ENCODE results near the gene PEX14.

Gene PEX14

DNA sequence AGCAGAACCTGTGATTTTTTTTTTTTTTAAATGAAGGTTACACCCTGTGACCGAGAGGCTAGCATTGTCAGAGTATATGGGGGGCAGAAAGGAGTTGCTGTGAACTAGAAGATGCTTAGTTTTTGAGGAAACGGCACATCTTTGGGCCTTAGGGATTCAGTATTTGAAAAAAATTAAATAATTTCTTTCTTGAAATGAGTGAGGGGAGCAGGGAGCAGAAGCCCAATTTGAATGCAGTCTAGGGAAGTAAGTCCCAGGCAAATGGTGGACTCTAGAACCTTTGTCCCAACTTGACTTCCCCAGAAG lies 42.9 kb downstream of the PEX14 start:
- CTCF ChIA-PET: interaction anchor here (1.6 kb wide), 1 partner anchor 10 kb away, joined by 8 read pairs; no protein-coding TSS in a partner anchor
- POLR2A ChIA-PET: interaction anchor here (0.5 kb wide), 1 partner anchor 469 kb away, joined by 4 read pairs; no protein-coding TSS in a partner anchor

DNA sequence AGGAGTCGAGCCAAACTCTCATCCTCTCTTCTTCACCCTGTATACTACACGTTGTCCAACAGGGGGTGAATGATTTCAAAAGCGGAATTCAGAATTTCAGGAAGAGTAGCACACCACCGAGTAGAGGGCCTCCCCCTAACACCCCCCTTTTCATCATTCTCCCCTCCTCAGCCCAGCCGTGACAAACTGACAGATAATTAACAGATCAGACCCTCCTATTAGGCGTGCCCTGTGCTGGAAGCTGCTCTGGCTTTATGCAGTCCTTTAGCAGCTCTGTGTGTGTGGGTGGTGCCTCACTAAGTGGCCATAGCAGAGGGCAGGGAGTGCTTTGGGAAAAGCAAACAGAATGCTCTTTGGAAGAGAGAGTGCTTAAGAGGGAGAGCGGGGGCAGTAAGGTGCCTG lies 44.3 kb downstream of the PEX14 start:
- DNase-seq (ENCODE audit: extremely low spot score): no peak
- TF ChIP-seq, protein P1, sequence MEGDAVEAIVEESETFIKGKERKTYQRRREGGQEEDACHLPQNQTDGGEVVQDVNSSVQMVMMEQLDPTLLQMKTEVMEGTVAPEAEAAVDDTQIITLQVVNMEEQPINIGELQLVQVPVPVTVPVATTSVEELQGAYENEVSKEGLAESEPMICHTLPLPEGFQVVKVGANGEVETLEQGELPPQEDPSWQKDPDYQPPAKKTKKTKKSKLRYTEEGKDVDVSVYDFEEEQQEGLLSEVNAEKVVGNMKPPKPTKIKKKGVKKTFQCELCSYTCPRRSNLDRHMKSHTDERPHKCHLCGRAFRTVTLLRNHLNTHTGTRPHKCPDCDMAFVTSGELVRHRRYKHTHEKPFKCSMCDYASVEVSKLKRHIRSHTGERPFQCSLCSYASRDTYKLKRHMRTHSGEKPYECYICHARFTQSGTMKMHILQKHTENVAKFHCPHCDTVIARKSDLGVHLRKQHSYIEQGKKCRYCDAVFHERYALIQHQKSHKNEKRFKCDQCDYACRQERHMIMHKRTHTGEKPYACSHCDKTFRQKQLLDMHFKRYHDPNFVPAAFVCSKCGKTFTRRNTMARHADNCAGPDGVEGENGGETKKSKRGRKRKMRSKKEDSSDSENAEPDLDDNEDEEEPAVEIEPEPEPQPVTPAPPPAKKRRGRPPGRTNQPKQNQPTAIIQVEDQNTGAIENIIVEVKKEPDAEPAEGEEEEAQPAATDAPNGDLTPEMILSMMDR (IDR thresholded peaks at IDR 0.05; ENCODE audit: control extremely low read depth, extremely low read depth, low read depth, missing control alignments): no peak
- POLR2A ChIA-PET: no interaction called here
- CTCF ChIA-PET: interaction anchor here (1.0 to 3.3 kb wide), 5 partner anchors 9 to 24 kb away, joined by 3 to 8 read pairs (median 5); no protein-coding TSS in a partner anchor

More for the DNA sequence above, 42.9 kb downstream of the PEX14 start:
- TF ChIP-seq, protein P1 (IDR thresholded peaks at IDR 0.05; ENCODE audit: control extremely low read depth, extremely low read depth, low read depth, missing control alignments): no peak
- DNase-seq (ENCODE audit: extremely low spot score): no peak

DNA sequence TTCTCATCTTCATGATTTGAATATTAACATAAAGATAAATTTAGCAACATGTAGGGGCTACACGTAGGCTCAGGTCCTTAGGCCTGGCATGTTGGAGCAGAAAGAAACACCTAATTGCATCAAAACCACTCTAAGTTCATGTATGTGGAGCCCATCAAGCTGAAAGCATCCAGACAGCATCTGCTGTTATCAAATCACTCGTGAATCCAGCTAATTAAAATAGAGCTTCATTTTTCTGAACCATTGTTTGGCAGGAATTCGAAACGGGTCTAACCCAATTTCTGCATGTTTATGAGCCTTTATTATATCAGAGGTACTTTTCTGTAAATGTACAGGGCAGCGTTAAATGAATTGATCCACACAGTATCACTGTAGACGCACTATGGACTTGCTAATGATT lies 45.7 kb downstream of the PEX14 start:
- no peak for DNase-seq (ENCODE audit: extremely low spot score)
- POLR2A ChIA-PET: no interaction called here
- TF ChIP-seq, protein P1 (IDR thresholded peaks at IDR 0.05; ENCODE audit: control extremely low read depth, extremely low read depth, low read depth, missing control alignments): no peak
- CTCF ChIA-PET: interaction anchor here (1.4 to 3.3 kb wide), 4 partner anchors 10 to 27 kb away, joined by 3 to 14 read pairs (median 6); no protein-coding TSS in a partner anchor

DNA sequence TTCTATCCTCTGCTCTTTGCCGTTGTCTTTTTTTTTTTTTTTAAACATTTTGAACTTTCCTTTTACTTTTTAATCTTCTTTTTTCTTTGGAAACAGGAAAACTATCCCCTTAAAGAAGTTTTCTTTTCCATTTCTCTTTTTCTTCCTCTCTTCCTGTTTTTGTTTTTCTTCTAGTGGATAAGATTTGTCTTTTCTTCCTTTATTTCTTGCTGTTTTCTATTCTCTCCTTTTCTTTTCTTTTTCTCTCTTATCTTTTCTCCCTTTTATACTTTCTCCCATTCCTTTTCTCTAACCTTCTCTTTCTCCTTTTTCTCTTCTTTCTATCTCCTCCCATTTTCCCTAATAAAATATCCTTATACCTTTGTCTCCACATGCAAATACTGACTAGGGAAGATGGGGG lies 46.2 kb downstream of the PEX14 start:
- ChIA-PET CTCF (interaction anchor here (1.5 to 3.3 kb wide), 4 partner anchors 11 to 28 kb away, joined by 3 to 14 read pairs (median 6); no protein-coding TSS in a partner anchor), POLR2A (interaction anchor here (0.6 kb wide), 1 partner anchor 122 kb away, joined by 3 read pairs; the partner anchor contains the start of gene PGD)
- TF ChIP-seq, protein P1 (IDR thresholded peaks at IDR 0.05; ENCODE audit: control extremely low read depth, extremely low read depth, low read depth, missing control alignments): no peak

DNA sequence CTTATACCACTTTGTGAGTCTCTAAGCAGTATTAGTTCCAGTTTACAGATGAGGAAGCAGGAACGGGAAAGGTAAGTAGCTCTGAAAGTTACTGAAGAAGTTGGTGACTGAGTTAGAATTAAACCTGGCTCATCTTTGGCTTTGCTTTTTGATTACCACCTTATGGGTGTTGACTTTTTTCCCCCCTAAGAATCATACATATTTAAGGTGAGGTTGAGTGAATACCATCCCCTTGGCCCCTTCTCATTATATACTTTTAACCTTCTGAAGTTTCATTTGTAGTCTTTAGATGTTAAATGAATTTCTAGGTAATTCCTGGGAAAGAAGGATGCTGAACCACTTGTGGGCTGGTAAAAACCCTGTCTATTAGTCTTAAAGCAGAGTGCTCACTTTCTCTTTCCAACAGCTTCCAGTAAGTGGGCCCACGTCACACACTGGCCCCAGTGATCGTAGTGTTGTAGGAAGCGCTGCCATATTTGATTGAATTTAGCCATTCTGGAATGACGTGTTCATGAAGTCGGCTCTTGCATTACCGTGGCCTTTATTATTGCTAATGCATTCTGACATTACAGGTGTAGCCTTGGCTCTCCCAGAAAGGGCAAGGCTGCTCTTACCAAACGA lies 46.9 kb downstream of the PEX14 start:
- DNase-seq (ENCODE audit: extremely low spot score): no peak
- ChIA-PET POLR2A (interaction anchor here (0.6 kb wide), 1 partner anchor 123 kb away, joined by 3 read pairs; the partner anchor contains the start of gene PGD), CTCF (interaction anchor here (1.5 to 3.3 kb wide), 4 partner anchors 11 to 28 kb away, joined by 3 to 14 read pairs (median 6); no protein-coding TSS in a partner anchor)
- TF ChIP-seq, protein P1 (IDR thresholded peaks at IDR 0.05; ENCODE audit: control extremely low read depth, extremely low read depth, low read depth, missing control alignments): no peak

More for the DNA sequence above, 46.2 kb downstream of the PEX14 start:
- no peak for DNase-seq (ENCODE audit: extremely low spot score)

DNA sequence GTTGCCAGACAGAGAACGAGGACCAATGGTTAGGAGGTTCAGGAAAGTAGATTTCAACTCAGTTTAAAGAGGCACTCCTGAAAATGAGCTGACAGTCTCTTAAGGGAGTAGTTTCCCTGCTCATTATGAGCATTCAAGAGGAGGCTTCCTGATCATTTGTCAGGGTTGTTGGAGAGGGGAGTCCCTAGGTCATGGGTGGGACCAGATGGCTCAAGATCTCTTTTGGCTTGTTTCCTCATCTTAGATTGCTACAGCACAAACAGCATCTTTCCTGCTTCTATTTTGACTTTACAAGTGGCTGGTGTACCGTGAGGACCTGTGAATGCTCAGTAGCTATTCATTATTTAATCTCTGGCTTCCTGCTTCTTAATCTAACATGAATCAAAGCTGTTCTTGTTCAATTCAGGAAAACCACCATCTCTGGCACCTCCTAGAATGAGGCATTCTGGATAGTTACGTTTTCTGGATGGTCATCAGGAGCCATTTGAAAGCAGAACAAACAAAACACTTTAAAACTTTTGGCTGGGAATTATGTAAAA lies 47.6 kb downstream of the PEX14 start:
- no peak for DNase-seq (ENCODE audit: extremely low spot score)
- CTCF ChIA-PET: interaction anchor here (0.7 to 3.5 kb wide), 8 partner anchors 8 to 345 kb away, joined by 3 to 19 read pairs (median 4); no protein-coding TSS in a partner anchor
- POLR2A ChIA-PET: interaction anchor here (0.5 kb wide), 1 partner anchor 22 kb away, joined by 5 read pairs; no protein-coding TSS in a partner anchor
- TF ChIP-seq, protein P1 (IDR thresholded peaks at IDR 0.05; ENCODE audit: control extremely low read depth, extremely low read depth, low read depth, missing control alignments): no peak

All from GM10248 (cell line).